CD4-positive, alpha-beta T cell (primary cell): ENCODE data around the gene PLD6. TPM values are rescaled to one million over a fixed set of nuclear protein-coding genes. Genes with fewer than 3 reads are reported as not detected.

Source experiments
- ATAC-seq: fragments of 200-7000 bp; cut with Tn5 transposase; one replicate; pipeline ENCODE4 v1.10.0; 2022; ENCODE audit warnings: mild to moderate bottlenecking; ENCODE audit not compliant: poor library complexity
- CTCF ChIA-PET: fragments of 350-600 bp; sonication (Branson Sonifier 250); formaldehyde crosslinking; loops from one replicate; lab custom pipeline; 2021; ENCODE audit warnings: antibody characterized with exemption, inconsistent platforms; lab: Charles Lee
- POLR2A ChIA-PET: fragments of 350-600 bp; sonication (Branson Sonifier 250); formaldehyde crosslinking; loops from one replicate; lab custom pipeline; 2021; ENCODE audit warnings: antibody characterized with exemption, inconsistent platforms; lab: Charles Lee
- DNase-seq, 14 experiments: peaks; one replicate each; pipeline ENCODE4 v3.0.0-alpha.2; 2013 to 2020; ENCODE audit warnings: mixed read lengths in 2 of 14
- H3K27ac ChIP-seq, 2 donors: one replicate each; pipeline versions ENCODE4 v1.5.1 to v1.7.0; 2013; ENCODE audit warnings: low read length in 2 of 2, low read depth in 1 of 2, mild to moderate bottlenecking in 1 of 2
- H3K27me3 ChIP-seq, 2 experiments: 1 replicate in 1 of 2; 2 replicates in 1 of 2; pipeline versions ENCODE4 v1.6.1 to v1.7.0; 2013; ENCODE audit warnings: low read length in 2 of 2, control low read depth in 1 of 2, mild to moderate bottlenecking in 1 of 2, moderate library complexity in 1 of 2; ENCODE audit not compliant: insufficient read depth in 2 of 2, control insufficient read depth in 1 of 2
- H3K36me3 ChIP-seq: one replicate; pipeline ENCODE4 v1.6.1; 2013; ENCODE audit warnings: low read length, control low read depth; ENCODE audit not compliant: insufficient read depth
- H3K4me1 ChIP-seq: one replicate; pipeline ENCODE4 v1.6.1; 2013; ENCODE audit warnings: low read length, control low read depth; ENCODE audit not compliant: insufficient read depth
- H3K4me3 ChIP-seq: one replicate; pipeline ENCODE4 v1.5.1; 2013; ENCODE audit warnings: mild to moderate bottlenecking, low read length, moderate library complexity
- H3K9me3 ChIP-seq, 2 experiments: 1 replicate in 1 of 2; 2 replicates in 1 of 2; pipeline versions ENCODE4 v1.6.1 to v1.7.0; 2013; ENCODE audit warnings: low read length in 2 of 2, mild to moderate bottlenecking in 2 of 2, control low read depth in 1 of 2, moderate library complexity in 1 of 2; ENCODE audit not compliant: control insufficient read depth in 1 of 2, insufficient read depth in 1 of 2
- H3K27ac Mint-ChIP-seq: one replicate; pipeline ENCODE4 v1.8.0; 2020; ENCODE audit warnings: mixed read lengths
- H3K27me3 Mint-ChIP-seq: one replicate; pipeline ENCODE4 v1.8.0; 2021; ENCODE audit warnings: mixed read lengths
- H3K36me3 Mint-ChIP-seq: one replicate; pipeline ENCODE4 v1.8.0; 2021; ENCODE audit warnings: low read depth, mixed read lengths
- H3K4me1 Mint-ChIP-seq: one replicate; pipeline ENCODE4 v1.8.0; 2021; ENCODE audit warnings: low read depth, mixed read lengths
- H3K4me3 Mint-ChIP-seq: one replicate; pipeline ENCODE4 v1.8.0; 2020; ENCODE audit warnings: mild to moderate bottlenecking, mixed read lengths
- H3K9me3 Mint-ChIP-seq: one replicate; pipeline ENCODE4 v1.8.0; 2020; ENCODE audit warnings: mixed read lengths
- intact Hi-C, 2 experiments: fragments of 100-400 bp; cut with DNase I in 1 of 2; cut with micrococcal nuclease in 1 of 2; formaldehyde crosslinking; loops; one replicate each; pipeline versions ENCODE4 v1.15.1 to v1.9.0; 2023 to 2025; cut with DNase I, micrococcal nuclease
- total RNA-seq, 174 experiments: library from RNA in 2 of 174; stranded (reverse) in 2 of 174; gene quantifications; one replicate each; pipeline ENCODE4 v1.2.3 and lab custom pipeline; 2021 to 2026
- TF ChIP-seq, protein P1 (sequence below): fragments of 200-600 bp; IDR thresholded peaks from one replicate; pipeline ENCODE4 v1.8.0; 2022; ENCODE audit warnings: antibody characterized with exemption, mild to moderate bottlenecking

PLD6 gene
- total RNA-seq, 2 experiments from 2014 or later = 7.1 to 7.5 TPM

- peaks cover 14% of the 10 kb centered on the region for H3K4me1 Mint-ChIP-seq
- Histone ChIP-seq H3K36me3 (peaks cover 25% of the 10 kb centered on the region), H3K9me3 (no peaks in the 10 kb centered on the region), H3K4me1 (peaks cover 16% of the 10 kb centered on the region), H3K27ac (no peak overlapping the region), H3K27me3 (no peaks in the 10 kb centered on the region), H3K4me3 (no peak overlapping the region)
- CTCF ChIA-PET = interaction anchor here (1.6 kb wide), 1 partner anchor 50 kb away, joined by 7 read pairs; no protein-coding TSS in a partner anchor
- H3K36me3 Mint-ChIP-seq = peaks cover 28% of the 10 kb centered on the region
- TF ChIP-seq, protein P1, sequence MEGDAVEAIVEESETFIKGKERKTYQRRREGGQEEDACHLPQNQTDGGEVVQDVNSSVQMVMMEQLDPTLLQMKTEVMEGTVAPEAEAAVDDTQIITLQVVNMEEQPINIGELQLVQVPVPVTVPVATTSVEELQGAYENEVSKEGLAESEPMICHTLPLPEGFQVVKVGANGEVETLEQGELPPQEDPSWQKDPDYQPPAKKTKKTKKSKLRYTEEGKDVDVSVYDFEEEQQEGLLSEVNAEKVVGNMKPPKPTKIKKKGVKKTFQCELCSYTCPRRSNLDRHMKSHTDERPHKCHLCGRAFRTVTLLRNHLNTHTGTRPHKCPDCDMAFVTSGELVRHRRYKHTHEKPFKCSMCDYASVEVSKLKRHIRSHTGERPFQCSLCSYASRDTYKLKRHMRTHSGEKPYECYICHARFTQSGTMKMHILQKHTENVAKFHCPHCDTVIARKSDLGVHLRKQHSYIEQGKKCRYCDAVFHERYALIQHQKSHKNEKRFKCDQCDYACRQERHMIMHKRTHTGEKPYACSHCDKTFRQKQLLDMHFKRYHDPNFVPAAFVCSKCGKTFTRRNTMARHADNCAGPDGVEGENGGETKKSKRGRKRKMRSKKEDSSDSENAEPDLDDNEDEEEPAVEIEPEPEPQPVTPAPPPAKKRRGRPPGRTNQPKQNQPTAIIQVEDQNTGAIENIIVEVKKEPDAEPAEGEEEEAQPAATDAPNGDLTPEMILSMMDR = no peak
- ATAC-seq = no peak
- no peaks in the 10 kb centered on the region for H3K27me3 Mint-ChIP-seq
- POLR2A ChIA-PET = interaction anchor here (0.7 to 2.4 kb wide), 6 partner anchors 9 to 37 kb away, joined by 3 to 13 read pairs (median 3); partner anchors contain the start of gene PLD6
- no peaks in the 10 kb centered on the region for H3K9me3 Mint-ChIP-seq
- peak overlapping the region; percentile 59 for H3K27ac Mint-ChIP-seq
- DNase-seq = no peak
- intact Hi-C loops = no loop called here
- no peak overlapping the region for H3K4me3 Mint-ChIP-seq
These were observed 14.2 kb downstream of the PLD6 start for GRCh38 chr17:17191961-17192381.

GRCh38 chr17:17191346-17191792 is 14.8 kb downstream of the PLD6 start:
- Mint-ChIP-seq H3K27ac (no peak overlapping the region), H3K27me3 (no peaks in the 10 kb centered on the region), H3K4me3 (no peak overlapping the region), H3K9me3 (no peaks in the 10 kb centered on the region), H3K36me3 (peaks cover 30% of the 10 kb centered on the region), H3K4me1 (peaks cover 13% of the 10 kb centered on the region)
- intact Hi-C loops = no loop called here
- ChIA-PET POLR2A (interaction anchor here (0.7 to 2.4 kb wide), 5 partner anchors 8 to 37 kb away, joined by 3 to 13 read pairs (median 3); partner anchors contain the start of gene PLD6), CTCF (interaction anchor here (1.6 kb wide), 1 partner anchor 49 kb away, joined by 7 read pairs; no protein-coding TSS in a partner anchor)
- DNase-seq = no peak
- Histone ChIP-seq H3K27me3 (no peaks in the 10 kb centered on the region), H3K36me3 (peaks cover 25% of the 10 kb centered on the region), H3K9me3 (no peaks in the 10 kb centered on the region), H3K4me1 (peaks cover 22% of the 10 kb centered on the region), H3K27ac (no peak overlapping the region), H3K4me3 (no peak overlapping the region)
- no peak for ATAC-seq
- TF ChIP-seq, protein P1 = no peak

DNA sequence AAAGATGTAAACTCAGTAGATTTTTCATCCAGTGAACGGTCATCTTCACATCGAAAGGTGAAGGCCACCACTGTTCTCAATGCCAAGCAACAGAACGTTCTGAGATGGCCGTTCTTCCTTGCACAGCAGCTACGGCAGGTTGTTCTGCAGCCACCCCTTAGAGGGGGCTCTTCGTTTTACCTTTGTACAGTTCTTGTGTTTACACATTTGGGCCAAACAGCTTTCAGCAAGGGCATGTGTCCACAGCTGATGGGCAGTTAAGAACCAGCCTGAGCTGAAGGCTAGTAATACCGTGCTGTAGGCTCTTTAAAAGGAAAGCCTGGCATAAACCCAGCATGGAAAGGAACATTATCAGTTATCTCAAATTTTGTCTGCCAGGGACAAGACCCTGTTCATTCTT is 15.9 kb downstream of the PLD6 start:
- H3K27ac Mint-ChIP-seq = no peak overlapping the region
- no peak overlapping the region for H3K4me3 Mint-ChIP-seq
- Histone ChIP-seq H3K36me3 (peaks cover 25% of the 10 kb centered on the region), H3K9me3 (no peaks in the 10 kb centered on the region), H3K27ac (no peak overlapping the region), H3K4me1 (peaks cover 33% of the 10 kb centered on the region), H3K4me3 (no peak overlapping the region), H3K27me3 (no peaks in the 10 kb centered on the region)
- no peaks in the 10 kb centered on the region for H3K27me3 Mint-ChIP-seq
- CTCF ChIA-PET = no interaction called here
- DNase-seq (no peak), ATAC-seq (no peak)
- peaks cover 25% of the 10 kb centered on the region for H3K4me1 Mint-ChIP-seq
- no peaks in the 10 kb centered on the region for H3K9me3 Mint-ChIP-seq
- intact Hi-C loops = no loop called here
- TF ChIP-seq, protein P1 = no peak
- H3K36me3 Mint-ChIP-seq = peaks cover 40% of the 10 kb centered on the region
- POLR2A ChIA-PET = interaction anchor here (1.0 kb wide), 1 partner anchor 16 kb away, joined by 3 read pairs; the partner anchor contains the start of gene PLD6
